DMS79 (cell line): ENCODE measurements around the gene ATP5MK.
"Not testable (repeated sequence)": the region's sequence is repeated elsewhere in the genome, so short reads cannot be mapped to it uniquely, and the experiment has no call there.

ENCODE experiments used
- DNase-seq: peaks from one replicate; lab custom pipeline; 2025; lab: John Stamatoyannopoulos, UW

ATP5MK gene, protein sequence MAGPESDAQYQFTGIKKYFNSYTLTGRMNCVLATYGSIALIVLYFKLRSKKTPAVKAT

DNA sequence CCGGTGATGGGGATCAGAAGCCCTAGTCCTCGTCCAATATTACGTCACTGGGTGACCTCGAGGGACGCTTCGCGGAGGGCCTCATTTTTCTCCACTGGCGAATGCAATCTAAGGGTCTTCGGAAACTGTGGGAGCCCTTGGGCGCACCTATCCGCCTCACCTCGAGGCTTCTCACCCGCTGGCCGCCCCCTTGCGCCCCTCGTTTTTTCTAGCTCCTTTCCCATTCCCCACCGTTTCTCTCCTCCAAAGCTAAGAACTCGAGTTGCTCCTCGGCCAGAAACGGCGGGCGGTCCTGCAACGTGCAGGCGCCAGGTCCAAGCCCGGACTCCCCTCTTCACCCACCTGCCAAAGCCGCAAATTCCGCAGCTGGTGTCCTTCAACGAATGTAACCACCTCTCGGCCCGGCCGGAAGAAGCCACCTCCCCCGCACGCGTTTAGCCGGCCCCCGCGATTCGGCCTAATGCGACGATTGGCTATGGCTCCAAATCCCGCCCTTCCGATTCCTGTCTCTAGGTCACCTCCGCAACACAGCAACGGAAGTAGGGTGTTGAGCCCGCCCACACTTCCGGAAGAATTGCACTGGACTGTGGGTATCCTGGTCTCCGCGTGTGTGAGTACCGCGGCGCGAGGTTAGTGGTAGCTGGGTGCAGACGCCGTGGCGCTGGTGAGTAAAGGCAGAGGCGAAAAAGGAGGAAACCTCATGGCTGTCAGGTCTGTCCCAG lies at the start of gene ATP5MK, which contains the start of gene PDCD11:
TSS of gene ATP5MK (minus strand) at position 409 of the 722 bp plus-strand sequence. CDS start 4,018 bp downstream, outside the sequence.
TSS of gene PDCD11 (plus strand) at position 560 of the 722 bp plus-strand sequence. CDS start 1,801 bp downstream, outside the sequence.
- peak; percentile 82 for DNase-seq

DNA sequence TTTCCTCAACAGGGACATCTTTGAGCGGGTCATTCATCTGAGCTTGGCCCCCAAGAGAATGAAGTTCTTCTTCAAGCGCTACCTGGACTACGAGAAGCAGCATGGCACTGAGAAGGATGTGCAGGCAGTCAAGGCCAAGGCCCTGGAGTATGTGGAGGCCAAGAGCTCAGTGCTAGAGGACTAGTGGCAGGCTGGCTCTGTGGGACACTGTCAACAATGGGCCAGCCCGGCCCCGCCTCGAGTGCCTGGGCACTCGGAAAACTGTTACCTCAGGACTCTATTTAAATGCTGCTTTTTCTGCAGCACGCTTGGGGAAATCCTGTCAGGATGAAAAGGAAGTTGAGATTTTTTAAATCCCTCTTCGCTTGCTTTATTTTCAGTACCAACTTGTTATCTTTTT lies 49.1 kb upstream of the ATP5MK start:
- no peak for DNase-seq

GRCh38 chr10:103444478-103444877 lies 48.2 kb upstream of the ATP5MK start:
- DNase-seq, result no peak

- no peak for DNase-seq
Measured at GRCh38 chr10:103443475-103444185, 47.4 kb upstream of the ATP5MK start.

GRCh38 chr10:103442031-103442461 lies 45.8 kb upstream of the ATP5MK start:
- DNase-seq, result no peak

GRCh38 chr10:103441611-103442010 lies 45.3 kb upstream of the ATP5MK start:
- no peak for DNase-seq

DNA sequence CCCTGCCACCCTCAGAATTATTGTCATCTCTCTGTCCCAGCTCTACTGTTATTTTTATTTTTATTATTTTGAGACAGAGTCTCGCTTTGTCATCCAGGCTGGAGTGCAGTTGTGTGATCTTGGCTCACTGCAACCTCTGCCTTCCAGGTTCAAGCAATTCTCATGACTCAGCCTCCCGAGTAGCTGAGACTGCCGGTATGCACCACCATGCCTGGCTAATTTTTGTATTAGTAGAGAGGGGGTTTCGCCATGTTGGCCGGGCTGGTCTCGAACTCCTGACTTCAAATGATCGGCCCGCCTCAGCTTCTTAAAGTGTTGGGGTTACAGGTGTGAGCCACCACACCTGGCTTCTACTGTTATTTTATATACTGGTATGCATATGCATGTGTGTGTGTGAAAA lies 44.9 kb upstream of the ATP5MK start:
- DNase-seq, result no peak

- DNase-seq, result no peak
Measured at GRCh38 chr10:103440416-103440815, 44.1 kb upstream of the ATP5MK start.

DNA sequence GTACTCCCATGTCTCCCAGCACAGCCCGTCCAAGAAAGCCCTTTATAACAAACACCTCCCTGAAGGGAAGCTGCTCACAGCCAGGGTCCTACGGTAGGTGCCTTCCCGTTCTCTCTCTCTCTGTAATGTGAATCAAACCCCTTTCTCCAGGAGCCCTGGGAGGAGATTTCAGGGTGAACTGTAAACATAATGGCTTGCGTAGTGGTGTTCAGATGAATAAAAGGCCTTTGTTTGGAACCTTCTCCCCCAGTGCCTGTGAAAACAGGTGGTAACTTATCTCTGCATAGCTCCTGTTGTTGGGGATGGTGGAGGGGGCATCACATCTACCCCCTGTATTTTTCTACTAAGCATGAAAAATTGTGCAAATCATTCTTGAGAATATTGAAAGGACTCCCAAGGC lies 43.5 kb upstream of the ATP5MK start:
- no peak for DNase-seq

- no peak for DNase-seq
Measured at GRCh38 chr10:103433858-103434257, 37.6 kb upstream of the ATP5MK start.

DNA sequence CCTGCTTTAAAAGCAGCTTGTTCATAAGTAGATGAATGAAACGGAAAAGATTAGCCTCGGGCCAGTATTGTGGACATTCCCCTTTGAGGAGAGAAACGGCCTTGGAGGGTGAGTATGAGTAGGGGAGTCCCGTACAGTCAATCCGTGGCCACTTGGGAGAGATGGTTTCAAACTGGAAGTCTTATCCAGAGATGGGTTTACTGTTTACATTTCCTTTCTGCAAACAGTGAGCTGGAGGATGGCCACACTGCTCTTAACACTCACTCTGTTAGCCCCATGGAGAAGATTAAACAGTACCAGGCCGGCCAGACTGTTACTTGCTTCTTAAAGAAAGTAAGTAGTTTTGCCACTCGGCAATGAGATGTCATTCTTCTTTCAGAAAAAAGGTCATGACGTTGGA lies 35.6 kb upstream of the ATP5MK start:
- DNase-seq, result no peak

GRCh38 chr10:103429647-103430046 lies 33.4 kb upstream of the ATP5MK start:
- DNase-seq, result no peak

GRCh38 chr10:103428989-103429643 lies 32.8 kb upstream of the ATP5MK start:
- no peak for DNase-seq

GRCh38 chr10:103427866-103428265 lies 31.6 kb upstream of the ATP5MK start:
- no peak for DNase-seq

DNA sequence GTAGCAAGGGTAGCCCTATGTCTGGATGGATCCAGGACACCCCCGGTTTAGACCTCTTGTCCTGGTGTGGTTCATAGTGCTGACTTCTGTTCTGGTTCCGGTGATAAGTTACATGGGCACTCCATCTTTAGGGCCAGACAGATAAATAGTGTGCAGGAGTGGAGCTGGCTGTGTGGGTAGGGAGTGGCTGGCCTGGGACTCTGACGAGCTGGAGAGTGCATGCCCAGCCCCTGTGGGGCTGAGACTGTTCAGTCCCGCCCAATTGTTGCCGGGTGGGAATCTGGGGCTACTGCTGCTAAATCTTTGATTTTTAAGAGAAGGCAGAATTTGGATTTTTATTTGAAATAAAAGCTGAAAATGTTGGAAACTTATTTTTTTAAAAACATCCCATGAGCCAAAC lies 27.5 kb upstream of the ATP5MK start:
- no peak for DNase-seq

DNA sequence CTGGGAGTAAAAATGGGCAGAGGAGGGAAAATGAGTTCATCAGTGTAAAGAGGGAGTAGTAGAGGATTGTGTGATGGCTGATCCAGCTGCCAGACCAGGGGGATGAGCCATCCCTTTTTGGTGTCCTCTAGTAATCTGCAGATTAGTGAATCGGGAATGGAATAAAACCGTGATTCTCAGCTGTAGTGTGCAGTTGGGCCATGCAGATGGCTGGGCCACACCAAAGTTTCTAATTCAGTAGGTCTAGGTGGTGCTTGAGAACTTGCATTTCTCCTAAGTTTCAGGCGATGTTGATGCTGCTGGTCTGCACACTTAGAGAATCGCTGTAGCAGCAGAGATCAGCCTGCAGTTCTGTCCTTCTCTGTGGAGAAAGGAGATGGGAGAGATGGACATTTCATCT lies 22.8 kb upstream of the ATP5MK start:
- no peak for DNase-seq

DNA sequence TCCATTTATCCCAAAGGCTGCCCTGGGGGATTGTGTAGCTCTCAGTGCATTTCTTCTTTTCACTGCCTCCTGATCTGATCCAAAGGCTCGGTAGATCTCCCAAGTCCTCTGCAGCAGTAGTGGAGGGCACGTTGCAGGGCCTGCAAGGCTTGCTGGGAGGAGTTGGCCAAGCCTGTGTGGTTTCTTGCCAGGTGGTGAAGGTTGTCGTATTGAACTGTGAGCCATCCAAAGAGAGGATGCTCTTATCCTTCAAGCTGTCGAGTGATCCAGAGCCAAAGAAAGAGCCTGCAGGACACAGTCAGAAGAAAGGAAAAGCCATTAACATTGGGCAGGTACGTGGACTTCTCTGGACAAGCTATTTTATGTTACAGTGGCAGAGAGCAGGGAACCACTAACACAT lies 21.3 kb upstream of the ATP5MK start:
- no peak for DNase-seq

DNA sequence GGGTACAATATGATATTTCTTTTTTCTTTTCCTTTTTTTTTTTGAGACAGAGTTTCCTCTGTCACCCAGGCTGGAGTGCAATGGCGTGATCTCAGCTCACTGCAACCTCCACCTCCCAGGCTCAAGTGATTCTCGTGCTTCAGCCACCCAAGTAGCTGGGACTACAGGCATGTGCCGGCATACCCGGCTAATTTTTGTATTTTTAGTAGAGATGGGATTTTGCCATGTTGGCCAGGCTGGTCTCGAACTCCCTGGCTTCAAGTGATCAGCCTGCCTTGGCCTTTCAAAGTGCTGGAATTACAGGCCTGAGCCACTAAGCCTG lies 20.8 kb upstream of the ATP5MK start:
- DNase-seq, result not testable (repeated sequence)

DNA sequence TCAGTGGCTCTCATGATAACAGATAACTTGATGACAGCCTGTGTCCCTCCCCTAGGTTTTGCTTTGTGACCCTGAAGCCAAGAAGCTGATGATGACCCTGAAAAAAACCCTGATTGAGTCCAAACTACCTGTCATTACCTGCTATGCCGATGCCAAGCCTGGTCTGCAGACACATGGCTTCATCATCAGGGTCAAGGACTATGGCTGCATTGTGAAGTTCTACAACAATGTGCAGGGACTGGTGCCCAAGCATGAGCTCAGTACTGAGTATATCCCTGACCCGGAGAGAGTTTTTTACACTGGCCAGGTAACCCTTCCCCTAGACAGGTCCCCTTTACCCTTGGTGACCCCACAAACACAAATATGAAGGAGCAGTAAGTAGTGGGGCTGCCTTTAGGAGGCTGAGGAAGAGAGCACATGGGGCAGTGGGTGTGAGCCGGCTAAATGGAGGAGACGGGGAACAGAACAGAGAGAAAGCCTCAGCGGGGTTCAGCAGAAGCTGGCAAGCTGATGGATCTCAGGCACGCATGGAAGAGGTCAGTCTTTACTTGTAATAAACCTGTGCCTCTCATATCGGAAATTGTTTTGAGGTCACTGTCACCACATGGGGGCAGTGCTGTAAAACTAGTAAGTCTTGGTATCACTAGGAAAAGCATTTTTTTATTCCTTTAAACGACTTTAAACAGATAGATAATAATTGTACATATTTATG lies 20.3 kb upstream of the ATP5MK start:
- DNase-seq, result peak; percentile 2

- DNase-seq, result no peak
Measured at GRCh38 chr10:103415581-103415980, 19.3 kb upstream of the ATP5MK start.

GRCh38 chr10:103413564-103413963 lies 17.3 kb upstream of the ATP5MK start:
- DNase-seq, result no peak

DNA sequence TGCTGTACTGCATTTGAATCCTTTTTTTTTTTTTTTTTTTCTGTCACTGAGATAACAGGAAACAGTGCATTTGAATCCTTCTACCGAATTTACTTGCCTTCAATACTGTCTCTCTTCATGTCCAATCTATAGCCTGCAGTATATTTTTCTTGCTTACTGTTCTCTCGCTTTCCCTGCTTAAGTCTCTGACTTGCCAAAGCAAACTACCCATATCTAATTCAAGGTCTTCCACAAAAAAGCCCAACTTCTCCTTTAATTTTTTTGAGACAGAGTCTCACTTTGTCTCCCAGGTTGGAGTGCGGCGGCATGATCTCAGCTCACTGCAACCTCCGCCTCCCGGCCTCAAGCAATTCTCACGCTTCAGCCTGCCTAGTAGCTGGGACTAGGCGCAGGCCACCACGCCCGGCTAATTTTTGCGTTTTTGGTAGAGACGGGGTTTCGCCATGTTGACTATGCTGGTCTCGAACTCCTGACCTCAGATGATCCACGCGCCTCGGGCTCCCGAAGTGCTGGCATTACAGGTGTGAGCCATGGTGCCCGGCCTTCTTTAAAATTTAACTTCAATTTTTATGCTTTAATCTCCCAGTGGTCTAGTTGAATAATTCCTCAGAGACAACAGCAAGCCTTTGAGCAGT lies 1.0 kb upstream of the ATP5MK start:
- no peak for DNase-seq
